ENCODE results near the gene HOXB4.

Gene HOXB4

DNA sequence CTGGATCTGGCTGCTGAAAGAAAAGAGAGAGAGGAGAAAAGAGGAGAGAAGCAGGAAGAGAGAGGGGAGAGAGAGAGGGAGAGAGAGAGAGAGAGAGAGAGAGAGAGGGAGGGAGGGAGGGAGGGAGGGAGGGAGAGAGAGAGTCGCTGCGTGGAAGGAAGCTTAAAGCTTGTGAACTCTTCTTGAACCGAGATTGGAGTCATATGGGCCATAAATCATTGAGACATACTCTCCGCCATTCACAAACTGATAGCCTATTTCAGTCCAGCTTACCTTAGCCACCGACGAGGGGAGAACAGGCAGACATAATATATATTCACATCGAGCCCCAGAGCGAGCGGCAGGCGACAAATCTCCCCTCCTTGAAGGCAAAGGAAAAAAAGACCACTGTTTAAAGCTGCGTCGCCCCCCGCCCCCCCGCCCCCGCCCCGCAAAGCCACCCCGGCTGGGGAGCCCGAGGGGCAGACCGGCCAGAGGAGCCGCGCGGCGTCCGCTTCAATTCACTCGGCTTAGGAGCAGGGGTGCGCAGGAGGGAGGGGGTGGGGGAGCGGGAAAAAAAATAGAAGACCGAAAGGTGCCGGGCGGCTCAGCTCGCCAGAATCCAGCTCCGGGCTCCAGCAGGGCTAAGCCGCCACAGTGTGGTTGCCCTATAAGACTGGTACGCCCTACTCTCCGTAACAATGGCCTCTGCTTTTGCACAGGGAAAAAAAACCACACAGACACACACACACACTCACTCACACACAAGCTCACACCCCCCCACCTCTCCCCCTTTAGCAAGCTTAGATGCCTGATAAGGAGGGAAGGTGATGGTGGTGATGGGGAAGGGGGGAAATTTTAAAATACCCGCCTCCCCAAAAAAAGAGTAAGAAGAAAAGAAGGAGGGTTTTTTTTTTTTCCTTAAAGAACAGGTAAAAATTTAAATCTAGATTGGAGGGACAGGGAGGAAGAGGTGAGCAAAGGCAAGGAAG, 22.6 kb downstream of the HOXB4 start:
- peak; percentile 72 for DNase-seq

DNA sequence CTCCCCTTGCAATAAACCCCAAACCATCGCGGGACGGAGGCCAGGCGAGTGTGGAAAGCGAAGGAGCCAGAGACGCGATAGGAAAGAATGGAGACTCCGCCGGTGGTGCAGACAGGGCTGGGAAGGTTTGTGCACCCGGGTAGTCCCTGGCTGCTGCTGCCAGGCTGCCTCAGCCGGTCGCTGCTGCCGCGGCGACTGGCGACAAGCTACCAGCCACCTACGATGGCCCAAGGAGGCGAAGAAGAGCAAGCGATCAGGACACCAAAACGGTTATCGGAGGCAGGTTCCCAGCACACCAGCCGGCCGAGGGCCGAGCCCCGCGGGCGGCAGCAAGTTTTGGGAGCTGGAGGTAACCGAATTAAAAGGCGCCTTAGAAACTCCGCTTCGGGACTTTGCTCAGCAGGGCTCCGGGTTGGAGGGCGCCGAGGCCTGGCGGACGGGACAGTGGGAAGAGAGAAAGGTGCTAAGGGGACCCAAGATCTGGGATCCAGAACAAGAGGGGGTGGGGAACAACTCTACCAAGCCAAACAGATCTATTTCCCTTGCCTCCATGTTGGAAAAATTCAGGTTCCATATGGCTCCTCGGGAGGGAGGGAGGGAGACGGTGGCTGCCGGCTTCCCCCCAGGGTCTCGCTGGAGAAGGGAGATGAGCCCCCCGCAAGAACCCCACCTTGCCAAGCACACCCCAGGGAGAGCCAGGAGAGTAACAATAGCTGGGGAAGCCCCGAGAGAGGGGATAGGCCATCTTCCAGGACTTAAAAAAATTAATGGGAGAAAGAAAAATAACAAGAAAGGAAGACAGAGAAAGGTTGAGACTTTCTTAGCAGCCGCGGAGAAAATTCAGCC, 23.5 kb downstream of the HOXB4 start:
- DNase-seq: no peak

DNA sequence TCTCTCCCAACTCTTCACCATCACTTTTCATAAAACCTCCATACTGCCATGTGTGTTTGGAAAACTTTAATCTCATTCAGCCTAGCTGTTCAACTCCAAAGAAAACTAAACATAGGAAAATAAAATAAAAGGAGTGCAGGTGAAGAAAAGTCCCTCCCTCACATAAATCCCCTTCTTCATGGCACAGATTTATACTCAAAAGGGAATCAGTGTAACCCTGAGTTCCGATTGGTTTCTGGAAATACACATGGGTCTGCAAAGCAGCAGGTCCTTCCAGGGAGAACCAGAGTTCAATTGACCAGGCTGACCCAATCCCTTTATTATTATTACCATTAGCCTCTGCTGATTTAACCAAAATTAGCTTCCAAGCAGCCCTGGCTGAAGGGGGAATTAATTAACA, 24.3 kb downstream of the HOXB4 start:
- DNase-seq: no peak

DNA sequence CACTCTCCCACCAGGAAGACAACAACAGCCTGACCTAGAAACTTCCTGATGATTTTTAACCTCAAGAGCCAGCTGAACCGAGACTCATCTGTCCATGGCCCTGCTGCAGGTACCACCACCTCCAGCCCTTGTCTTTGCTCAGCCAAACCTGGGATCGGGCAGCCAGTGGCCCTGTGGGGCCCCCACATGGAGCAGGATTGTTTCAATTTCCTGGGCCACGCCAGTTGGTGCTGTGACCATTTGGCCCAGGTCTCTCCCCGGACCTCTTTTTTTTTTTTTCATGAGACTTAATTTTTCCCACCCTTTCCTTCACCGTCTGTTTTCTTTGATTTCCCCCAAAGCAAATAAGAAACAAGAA, 25.0 kb downstream of the HOXB4 start:
- DNase-seq: no peak

DNA sequence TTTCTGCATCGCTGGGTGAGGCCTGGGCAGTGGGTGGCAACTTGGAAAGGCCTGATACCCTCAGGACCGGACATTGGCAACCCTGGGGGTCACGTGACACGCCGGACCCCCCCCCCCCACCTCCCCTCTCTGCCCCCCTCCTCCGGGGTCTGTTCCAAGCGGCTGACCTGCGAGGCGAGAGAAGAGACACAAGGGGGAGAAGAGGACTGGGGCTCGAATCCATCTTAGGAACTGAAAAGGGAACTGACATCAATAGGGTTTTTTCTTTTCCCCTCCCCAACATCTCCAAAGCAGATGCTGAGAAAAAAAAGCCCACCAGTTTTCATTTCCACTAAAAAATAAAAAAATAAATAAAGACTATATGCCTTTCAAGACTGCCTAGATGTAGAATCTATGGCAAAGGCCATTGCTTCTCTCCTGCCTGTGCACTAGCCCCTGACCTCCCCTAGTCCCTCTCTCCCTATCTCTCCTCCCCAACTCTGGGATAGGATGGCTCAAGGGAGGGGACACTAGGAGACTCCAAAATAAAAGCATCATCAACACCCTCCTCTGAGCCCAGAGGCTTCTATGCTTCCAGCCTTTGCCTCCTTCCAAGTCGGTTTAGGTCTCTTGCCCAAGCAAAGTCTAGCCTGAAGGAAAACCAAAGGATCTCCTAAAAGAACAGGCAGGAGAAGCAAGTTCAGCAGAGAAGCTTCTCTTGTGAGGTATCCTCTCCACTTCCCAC, 25.5 kb downstream of the HOXB4 start:
- no peak for DNase-seq

DNA sequence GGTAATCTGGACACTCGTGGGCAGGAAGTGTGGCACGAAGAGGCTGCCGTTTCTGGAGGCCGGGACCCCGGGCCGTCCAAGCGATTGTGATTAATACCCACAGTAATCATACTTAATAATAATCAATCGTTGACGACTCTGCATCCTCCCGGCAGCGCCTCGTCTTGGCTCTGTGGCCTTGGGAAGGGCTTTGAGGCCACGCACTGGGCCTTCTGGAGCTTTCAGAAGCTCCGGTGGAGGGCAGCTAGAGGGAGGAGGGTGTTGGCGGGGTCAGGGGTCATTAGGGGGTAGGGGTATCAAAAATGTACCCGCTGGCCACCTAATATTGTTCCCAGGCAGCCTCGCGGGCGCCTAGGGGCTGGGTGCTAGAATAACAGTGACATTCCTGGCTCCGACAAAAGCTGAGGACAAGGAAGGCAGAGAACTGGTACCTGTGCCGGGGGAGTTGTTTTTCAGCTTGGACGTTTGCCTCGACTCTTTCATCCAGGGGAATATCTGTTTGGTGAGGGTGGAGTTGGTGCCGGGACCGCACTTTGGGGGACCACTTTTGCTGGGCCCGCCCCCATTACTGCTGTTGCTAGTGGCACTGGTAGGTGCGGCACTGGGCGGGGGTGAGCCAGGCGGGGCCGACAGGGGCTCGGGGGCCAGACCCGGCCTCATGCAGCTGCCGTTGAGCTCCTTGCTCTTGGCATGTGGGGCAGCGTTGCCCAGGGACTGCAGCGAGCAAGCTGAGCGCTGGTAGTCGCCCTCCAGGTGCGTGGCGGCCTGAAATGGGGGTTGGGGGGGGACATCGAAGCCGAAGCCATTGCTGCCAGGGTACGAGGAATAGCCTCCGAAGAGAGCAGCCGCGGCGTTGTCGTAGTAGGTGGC, 26.3 kb downstream of the HOXB4 start:
- DNase-seq: no peak

DNA sequence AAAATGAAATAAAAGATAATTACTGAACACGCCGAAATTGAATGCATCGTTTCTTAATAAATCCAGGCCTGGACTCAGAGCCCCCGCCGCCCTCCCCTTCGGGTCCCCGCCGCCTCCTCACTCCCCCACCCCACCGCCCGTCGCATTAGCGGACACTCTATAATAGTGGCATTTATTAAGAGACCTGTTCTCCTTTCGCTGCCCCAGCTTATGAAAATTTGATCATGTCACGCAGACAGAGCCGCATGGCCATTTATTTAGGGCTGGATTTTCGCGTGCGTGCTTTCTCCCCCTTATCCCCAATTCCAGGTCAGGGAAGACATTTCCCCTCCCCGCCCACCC, 27.0 kb downstream of the HOXB4 start:
- DNase-seq: no peak

DNA sequence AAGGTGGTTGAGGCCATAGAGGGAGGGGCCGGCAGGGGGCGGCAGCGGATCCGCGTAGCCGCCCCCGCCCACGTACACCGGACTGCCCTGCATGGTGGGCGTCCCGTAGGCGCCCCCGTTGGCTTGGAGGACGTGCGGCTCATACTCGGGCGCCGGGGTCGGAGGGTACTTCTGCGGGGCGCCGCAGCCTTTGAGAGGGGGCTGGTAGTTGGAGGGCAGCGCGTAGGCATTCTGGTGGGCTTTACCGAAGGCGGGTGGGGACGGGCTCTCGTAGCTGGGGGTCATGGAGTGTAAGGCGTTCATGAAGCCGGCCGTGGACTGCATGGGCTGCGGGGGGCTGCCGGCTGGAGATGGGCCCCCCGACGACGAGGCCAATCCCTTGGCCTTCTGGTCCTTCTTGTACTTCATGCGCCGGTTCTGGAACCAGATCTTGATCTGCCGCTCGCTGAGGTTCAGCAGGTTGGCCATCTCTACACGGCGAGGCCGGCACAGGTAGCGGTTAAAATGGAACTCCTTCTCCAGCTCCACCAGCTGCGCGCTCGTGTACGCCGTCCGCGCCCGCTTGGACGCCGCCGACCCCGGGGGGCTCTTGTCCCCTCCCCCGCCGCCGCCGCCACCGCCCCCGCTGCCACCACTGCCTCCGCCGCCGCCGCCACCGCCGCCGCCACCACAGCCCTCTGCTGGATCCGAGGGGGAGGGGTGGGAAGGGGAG, 27.5 kb downstream of the HOXB4 start:
- no peak for DNase-seq

DNA sequence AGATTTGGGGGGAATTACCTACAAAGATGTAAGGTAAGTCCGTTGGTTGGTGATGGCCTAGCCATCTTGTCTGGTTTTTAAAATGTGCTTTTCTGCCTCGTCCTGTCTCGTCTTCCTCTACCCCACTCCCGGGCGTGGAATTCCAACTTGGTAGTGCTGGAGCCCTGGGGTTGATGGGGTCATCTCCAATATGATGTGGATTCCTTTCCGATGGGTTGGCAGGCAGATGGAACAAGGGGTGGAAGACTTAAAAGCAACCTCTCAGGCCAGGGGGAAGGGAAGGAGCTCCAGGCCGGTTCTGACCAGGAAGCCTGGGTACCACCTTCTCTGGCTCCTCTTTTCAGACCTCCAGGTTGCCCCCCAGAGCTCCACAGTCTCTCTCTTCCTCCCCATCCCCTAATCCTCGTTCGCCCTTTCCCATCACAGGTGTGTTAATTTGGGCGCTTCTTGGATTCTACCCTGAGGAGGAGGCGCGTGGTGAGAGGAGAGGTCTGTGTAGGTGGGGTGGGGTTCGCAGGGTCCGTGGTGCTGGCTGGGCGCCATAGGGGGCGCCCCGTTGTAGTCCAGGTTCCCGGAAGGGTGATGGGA, 28.1 kb downstream of the HOXB4 start:
- DNase-seq: no peak

DNA sequence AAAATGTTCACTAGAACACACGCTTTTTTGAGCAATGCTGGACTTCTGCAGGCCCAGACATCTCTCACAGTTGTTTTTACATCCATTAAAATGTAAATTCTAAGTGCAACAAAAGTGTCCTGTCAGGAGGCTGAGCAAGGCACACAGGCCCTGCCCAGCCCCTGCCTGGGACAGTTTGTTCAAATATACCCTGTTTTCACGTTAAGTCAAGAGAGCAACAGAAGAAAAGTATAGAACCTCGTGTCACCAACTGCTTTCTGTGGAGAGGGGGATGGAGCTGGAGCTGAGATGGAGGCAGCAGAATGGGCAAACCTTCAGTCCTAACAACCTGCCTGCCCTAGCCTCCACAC, 28.9 kb downstream of the HOXB4 start:
- DNase-seq: no peak

DNA sequence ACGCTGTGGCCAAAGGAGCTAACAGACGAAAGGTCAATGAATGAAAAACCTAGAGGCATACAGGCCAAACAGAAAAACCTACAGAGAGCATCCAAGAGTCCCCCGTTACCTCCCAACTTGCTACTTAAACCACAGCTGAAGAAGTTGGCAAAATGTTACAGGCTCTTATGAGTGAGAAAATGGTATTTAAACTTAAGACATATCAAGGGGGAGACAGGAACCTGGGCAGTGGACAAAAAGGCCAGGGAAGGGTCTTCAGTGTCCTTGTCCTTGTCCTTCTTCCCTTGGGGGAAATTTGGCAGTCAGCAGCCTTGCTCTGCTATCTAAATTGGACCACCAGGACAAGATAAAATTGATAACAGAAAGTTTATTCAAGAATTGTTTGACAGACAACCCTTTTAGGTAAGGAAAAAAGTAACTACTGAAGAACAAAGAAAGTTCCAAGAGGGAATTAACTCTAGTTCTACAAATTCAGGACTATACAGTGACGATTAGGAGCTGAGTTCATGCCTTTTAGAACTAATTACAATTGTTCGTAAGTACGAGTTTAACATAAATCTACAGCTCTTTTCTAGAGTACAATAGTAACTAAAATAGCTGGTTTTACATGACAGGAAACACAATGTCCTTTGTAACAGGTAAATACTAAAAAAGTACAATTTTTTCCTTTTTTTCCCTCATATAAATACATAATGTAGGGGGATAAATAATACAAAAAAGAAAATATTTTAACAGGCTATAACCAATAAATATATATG, 29.4 kb downstream of the HOXB4 start:
- no peak for DNase-seq

DNA sequence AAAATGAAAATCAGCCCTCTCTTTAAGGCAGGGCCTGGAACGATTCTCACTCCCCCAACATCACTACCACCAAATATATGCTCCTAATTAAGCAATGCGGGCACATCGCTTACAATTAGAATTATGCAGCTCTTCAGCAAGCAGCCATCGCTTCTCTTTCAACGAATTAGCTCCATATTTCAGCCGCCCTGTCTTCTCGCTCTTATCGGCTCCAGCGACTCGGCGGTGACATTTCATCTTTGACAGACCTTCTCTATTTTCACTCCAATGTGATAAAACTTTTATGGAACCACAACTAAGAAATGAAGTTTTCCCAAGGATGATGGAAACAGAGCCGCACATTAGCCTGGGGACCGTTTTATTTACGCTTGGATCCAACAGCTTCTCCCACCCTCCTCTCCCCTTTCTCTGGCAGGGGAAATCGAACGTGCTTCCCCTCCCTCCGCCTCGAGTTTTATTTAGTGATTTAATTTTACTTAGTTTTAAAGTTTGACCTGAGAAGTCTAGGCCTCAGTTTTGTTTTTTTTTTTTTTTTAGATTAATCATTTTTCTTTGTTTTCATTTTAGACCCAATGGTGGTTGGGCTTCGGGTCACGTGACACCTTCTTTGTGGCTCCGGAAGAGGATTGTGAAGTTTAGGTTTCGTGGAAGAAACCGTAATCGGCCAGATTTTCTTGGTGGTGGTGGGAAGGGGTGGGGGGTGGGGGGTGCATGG, 30.2 kb downstream of the HOXB4 start:
- no peak for DNase-seq

DNA sequence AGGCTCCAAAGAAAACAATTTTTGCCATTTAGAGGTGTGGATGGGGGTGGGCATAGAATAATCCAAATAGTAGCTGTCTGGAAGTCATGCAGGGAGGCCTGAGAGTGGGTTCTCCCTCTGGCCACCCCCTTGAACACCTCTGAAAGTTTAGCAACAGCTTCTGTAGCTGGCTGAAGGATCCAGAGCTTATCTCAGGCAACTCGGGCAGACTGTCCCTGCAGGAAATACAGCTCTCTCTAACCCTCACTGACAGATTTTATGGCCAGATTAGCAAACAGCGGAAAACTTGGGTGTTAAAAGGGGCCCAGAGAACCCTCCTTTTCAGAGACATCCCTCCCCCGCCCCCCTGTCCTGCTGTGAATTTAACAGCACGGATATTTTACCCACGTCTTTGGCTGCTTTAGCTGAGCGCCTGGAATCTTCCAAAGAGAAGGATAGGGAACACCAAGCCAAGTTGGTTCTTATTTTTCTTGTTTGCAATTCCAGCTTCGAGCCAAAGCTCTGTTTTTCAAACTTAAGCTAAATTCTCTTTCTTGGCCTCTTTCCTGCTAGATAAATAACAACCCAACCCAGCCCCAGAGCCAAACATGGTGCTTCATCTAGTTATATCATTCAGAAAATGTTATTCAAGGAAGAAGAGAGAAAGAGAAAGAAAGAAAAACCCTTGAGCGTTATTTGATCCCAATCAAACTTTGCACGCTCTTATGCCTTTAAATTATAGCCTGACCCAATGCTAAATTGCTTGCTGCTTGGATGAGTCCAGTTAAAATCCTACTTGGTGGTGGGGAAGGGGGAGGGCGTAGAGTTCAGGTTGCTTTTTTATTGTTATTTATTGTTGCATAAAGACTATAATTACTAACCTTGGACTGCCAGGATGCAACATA, 31.0 kb downstream of the HOXB4 start:
- peak; percentile 46 for DNase-seq

DNA sequence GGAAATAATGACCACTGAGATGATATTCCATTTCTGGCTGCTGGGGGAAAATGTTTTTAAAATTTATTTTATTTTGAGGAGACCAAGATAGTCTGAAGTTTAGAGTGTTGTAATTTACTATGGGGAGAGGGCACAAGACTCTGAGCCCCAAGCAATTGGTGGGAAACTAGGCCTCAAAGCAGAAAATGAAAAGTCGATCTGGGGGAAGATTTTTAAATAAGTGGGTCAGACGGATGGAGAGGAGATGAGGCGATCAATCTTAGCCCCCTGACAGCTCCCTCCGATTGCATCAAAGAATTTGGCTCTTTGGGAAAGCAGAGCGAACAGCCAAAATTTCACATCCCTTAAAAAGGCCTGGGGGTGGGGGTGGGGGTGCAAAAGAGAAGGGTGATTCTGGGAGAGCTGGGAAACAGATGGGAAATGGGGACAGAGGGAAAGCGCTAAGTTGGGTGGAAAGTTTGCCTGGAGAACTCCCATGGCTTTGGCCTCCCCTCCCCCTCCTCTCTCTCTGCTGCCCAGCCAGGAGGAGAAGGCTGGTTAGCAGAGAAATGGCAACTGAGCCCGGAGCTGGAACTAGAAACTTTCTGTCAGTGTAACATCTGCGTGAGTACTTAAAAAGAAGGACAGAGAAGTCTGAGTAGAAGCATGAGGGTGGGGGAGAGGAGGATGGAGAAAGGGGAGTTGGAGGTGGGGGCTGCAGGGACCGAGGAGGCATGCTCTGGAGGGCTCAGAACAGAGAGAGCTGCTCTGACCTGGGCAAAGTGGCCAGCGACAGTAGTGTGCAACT, 31.8 kb downstream of the HOXB4 start:
- no peak for DNase-seq

DNA sequence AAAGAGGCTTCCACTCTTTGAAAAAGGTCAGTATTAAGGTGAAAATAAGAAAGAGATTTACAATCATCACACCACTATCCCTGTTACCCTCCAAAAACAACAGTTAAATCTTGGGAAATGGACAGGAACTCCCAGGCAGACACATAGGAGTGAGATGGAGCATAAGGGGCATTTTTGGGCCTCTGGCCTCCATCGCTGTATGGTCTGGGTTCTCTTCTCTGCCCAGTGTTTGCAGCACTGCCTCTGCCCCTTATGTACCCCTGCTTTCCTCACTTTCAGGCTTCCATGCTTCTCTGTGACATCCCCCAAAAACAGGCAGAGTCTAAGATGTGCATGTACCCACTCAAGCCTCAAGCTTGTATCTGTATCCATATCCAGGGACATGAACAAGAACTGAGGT, 32.6 kb downstream of the HOXB4 start:
- no peak for DNase-seq

DNA sequence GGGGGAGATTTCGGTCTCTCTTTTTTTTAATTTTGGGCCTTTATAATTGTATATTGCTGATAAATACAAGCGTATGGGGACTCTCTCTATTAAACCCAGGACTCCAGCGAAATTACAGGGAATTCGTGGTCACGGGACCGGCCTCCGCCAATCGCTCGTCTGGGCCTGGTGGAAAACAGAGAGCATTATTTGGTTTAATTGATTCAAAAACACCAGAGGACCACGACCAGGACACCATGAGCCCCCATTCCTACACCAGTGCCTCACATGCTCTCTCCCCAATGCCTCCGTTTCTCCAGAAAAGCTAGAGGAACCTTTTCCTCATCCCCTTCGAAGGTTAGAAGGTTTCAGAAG, 33.2 kb downstream of the HOXB4 start, which contains the start of gene HOXB2:
HOXB2 (minus strand) TSS at position 88 of the 354 bp plus-strand sequence. CDS start 198 bp downstream, outside the sequence.
- no peak for DNase-seq

DNA sequence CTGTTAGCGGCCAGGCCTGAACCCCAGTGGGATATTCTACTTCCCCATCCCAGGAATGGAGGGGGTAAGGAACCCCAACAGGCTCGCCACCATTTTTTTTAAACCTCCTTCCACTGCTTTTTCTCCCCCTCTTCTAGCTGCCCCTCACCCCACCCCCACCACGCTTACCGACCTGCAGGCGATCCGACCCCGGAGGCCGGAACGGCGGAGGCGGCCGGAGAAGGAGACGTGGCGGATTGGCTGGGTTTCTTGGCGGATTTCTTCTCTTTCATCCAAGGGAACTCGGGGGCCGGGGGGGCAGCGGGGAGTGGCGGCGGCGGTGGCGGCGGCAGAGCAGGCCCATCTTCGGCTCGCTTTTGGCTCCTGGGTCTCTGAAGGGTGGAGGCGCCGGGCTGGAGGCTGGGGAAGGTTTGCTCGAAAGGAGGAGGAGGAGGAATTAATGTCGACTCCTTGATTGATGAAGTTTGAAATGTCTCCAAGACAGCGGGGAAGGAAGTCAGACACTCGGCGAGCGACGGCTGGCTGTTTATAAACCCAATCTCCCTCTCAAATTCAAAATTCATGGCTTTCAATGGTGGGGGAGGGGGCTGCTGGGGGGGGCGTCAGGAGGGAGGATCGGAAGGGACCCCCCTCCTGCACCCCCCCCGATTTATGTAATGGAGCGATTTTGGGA, 33.7 kb downstream of the HOXB4 start:
- DNase-seq: no peak

Measured in NCI-H1417 treated with DMSO at 0.1 percent for 48 hours (cell line).